Breast epithelium (tissue), 4 donors: ENCODE data around the gene MAPKAPK2. TPM values are rescaled to one million over a fixed set of nuclear protein-coding genes. Genes with fewer than 3 reads are reported as not detected.

Source experiments
- DNase-seq, 2 donors: peaks; one replicate each; pipeline ENCODE4 v3.0.0-alpha.2; 2019; ENCODE audit warnings: low spot score in 2 of 2
- H3K27ac ChIP-seq, 2 donors: fragments of 200-600 bp; sonication (generic) in 1 of 2; one replicate each; pipeline ENCODE4 v1.5.1; 2016 to 2019; ENCODE audit warnings: mild to moderate bottlenecking in 1 of 2
- H3K27me3 ChIP-seq, 2 donors: fragments of 200-600 bp; sonication (generic) in 1 of 2; one replicate each; pipeline versions ENCODE4 v1.5.1 to v1.6.0; 2017 to 2019; ENCODE audit warnings: control low read depth in 1 of 2, mild to moderate bottlenecking in 1 of 2
- H3K36me3 ChIP-seq: fragments of 200-600 bp; one replicate; pipeline ENCODE4 v1.5.1; 2019
- H3K4me1 ChIP-seq, 2 donors: fragments of 200-600 bp; sonication (generic); one replicate each; pipeline ENCODE4 v1.5.1; 2016 to 2019; ENCODE audit warnings: control low read depth in 1 of 2
- H3K4me3 ChIP-seq, 3 donors: fragments of 200-600 bp; sonication (generic); 1 replicate in 2 of 3; 2 replicates in 1 of 3; pipeline ENCODE4 v1.5.1; 2016 to 2019; ENCODE audit warnings: mild to moderate bottlenecking in 3 of 3, moderate library complexity in 2 of 3
- H3K9me3 ChIP-seq, 2 donors: fragments of 200-600 bp; sonication (generic) in 1 of 2; one replicate each; pipeline ENCODE4 v1.5.1; 2016 to 2019; ENCODE audit warnings: control low read depth in 1 of 2
- POLR2A ChIP-seq: fragments of 450-650 bp; IDR thresholded peaks from one replicate; pipeline ENCODE4 v1.6.1; 2016; ENCODE audit warnings: antibody characterized with exemption, mild to moderate bottlenecking, moderate library complexity
- POLR2AphosphoS5 ChIP-seq, 3 donors: sonication (generic); formaldehyde crosslinking; IDR thresholded peaks; one replicate each; pipeline ENCODE4 v1.6.1; 2017; ENCODE audit warnings: antibody characterized with exemption in 3 of 3
- intact Hi-C: fragments of 100-400 bp; cut with DNase I; formaldehyde crosslinking; loops from one replicate; pipeline ENCODE4 v1.15.1; 2023; ENCODE audit warnings: low total_unique reads
- total RNA-seq, 3 donors: library from RNA; depleted of rRNA; stranded (reverse); fragments of >200 nt; gene quantifications; one replicate each; pipeline ENCODE4 v1.1.0, GENCODE V29; 2016
- TF ChIP-seq, protein P1 (sequence below), 3 donors: fragments of 450-650 bp; IDR thresholded peaks; one replicate each; pipeline ENCODE4 v1.5.1; 2016 to 2017; ENCODE audit warnings: antibody characterized with exemption in 3 of 3, mild to moderate bottlenecking in 3 of 3, moderate library complexity in 3 of 3

Gene MAPKAPK2
- total RNA-seq, 3 donors from 2014 or later, result 47.4 to 69.2 (median 67.2) TPM

GRCh38 chr1:206656936-206657335, 27.8 kb upstream of the MAPKAPK2 start:
- H3K9me3 ChIP-seq, result no peaks in the 10 kb centered on the region

GRCh38 chr1:206657751-206658150, 27.0 kb upstream of the MAPKAPK2 start:
- Histone ChIP-seq H3K4me1 (peaks cover 0 to 5% of the 10 kb centered on the region in 2 donors), H3K27ac (no peak overlapping the region), H3K9me3 (no peaks in the 10 kb centered on the region), H3K4me3 (no peak overlapping the region), H3K27me3 (no peaks in the 10 kb centered on the region), H3K36me3 (no peaks in the 10 kb centered on the region)
- DNase-seq, result no peak
- TF ChIP-seq POLR2AphosphoS5 (IDR thresholded peaks at IDR 0.05) (no peak), POLR2A (no peak)
- TF ChIP-seq, protein P1, sequence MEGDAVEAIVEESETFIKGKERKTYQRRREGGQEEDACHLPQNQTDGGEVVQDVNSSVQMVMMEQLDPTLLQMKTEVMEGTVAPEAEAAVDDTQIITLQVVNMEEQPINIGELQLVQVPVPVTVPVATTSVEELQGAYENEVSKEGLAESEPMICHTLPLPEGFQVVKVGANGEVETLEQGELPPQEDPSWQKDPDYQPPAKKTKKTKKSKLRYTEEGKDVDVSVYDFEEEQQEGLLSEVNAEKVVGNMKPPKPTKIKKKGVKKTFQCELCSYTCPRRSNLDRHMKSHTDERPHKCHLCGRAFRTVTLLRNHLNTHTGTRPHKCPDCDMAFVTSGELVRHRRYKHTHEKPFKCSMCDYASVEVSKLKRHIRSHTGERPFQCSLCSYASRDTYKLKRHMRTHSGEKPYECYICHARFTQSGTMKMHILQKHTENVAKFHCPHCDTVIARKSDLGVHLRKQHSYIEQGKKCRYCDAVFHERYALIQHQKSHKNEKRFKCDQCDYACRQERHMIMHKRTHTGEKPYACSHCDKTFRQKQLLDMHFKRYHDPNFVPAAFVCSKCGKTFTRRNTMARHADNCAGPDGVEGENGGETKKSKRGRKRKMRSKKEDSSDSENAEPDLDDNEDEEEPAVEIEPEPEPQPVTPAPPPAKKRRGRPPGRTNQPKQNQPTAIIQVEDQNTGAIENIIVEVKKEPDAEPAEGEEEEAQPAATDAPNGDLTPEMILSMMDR (IDR thresholded peaks at IDR 0.05), result no peak
- intact Hi-C loops, result no loop called here

More at GRCh38 chr1:206656936-206657335, 27.8 kb upstream of the MAPKAPK2 start:
- Histone ChIP-seq H3K36me3 (no peaks in the 10 kb centered on the region), H3K27ac (peak overlapping the region in 1 of 2 donors; percentile 80), H3K4me3 (no peak overlapping the region), H3K4me1 (peaks cover 0 to 8% of the 10 kb centered on the region in 2 donors), H3K27me3 (no peaks in the 10 kb centered on the region)
- DNase-seq, result no peak
- intact Hi-C loops, result no loop called here
- TF ChIP-seq POLR2AphosphoS5 (IDR thresholded peaks at IDR 0.05) (no peak), POLR2A (no peak)
- TF ChIP-seq, protein P1 (IDR thresholded peaks at IDR 0.05), result no peak

DNA sequence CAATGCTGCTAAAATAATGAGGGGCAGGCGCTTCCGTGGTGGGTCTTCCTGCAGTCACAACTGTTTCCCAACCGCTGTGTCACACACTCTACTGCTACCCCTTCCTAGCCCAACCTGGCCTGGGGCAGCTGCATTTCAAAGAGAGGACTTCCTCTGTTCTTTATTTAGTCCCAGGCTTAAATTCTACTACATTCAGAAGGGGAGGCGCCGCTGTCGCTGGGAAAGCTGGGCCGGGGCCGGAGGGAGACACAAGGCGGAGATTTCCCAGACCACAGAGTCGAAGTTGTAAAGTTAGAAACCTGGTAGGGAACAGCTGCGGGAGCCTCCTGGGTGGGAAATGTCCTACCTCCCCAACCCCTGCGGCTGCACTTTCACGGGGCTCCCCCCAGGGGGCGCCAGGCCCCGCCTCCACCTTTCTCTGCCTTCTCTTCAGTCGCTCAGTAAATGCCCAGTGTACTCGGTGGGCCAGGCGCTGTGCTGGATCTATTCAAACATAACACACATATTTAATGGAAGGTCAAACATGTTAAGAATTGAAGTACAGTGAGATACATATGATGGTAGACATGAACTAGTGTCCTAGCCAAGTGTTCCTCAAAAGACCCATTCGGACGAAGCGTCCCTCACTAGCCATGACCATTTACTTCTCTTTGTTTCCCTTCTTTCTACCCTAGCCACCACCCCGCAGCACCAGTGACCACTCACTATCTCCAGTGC, 26.3 kb upstream of the MAPKAPK2 start:
- intact Hi-C loops, result no loop called here
- TF ChIP-seq POLR2AphosphoS5 (IDR thresholded peaks at IDR 0.05) (no peak), POLR2A (no peak)
- TF ChIP-seq, protein P1 (IDR thresholded peaks at IDR 0.05), result peak in 1 of 3 donors; percentile 19
- DNase-seq, result no peak
- Histone ChIP-seq H3K9me3 (no peaks in the 10 kb centered on the region), H3K4me3 (no peak overlapping the region), H3K4me1 (no peaks in the 10 kb centered on the region), H3K27me3 (no peaks in the 10 kb centered on the region), H3K36me3 (no peaks in the 10 kb centered on the region), H3K27ac (peak overlapping the region in 1 of 2 donors; percentile 71)

DNA sequence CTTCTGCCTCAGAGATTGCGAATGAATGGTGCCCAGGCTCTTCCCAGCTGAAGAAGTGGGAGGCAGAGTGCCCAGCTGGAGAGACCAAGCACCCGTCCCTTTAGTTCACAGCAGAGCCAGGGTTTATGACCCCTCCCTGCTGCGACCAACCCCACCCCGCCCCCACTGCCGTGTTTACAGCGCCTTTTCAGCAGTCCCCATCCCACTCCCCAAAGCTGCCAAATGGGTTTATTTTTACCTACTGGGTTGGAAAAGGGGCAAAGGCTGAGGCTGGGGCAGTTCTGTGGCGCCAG, 25.8 kb upstream of the MAPKAPK2 start:
- no peak overlapping the region for H3K4me3 ChIP-seq
- peak overlapping the region; percentile 63 to 71 for H3K27ac ChIP-seq
- DNase-seq, result no peak
- no peak for TF ChIP-seq POLR2A
- H3K9me3 ChIP-seq, result no peaks in the 10 kb centered on the region
- intact Hi-C loops, result no loop called here
- H3K36me3 ChIP-seq, result no peaks in the 10 kb centered on the region
- peaks cover 0 to 4% of the 10 kb centered on the region in 2 donors for H3K4me1 ChIP-seq
- no peaks in the 10 kb centered on the region for H3K27me3 ChIP-seq

DNA sequence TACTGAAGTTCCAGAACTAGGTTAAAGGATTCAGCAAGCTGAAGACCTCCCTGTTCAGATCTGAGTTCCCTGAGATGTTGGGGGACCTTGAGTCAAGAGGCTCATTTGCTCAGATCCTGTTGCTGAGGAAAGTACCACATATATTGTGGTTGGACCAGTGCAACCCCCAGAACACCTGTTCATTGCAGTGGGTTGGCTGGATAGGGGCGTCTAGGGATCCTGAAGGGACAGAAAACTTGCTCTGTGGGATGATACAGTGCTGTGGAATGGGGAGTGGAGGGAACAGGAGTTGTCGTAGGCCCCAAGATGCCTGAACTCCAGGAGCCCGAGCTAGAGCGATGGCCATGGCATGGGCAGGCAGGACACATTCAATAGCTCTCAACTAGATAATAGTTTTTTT, 24.6 kb upstream of the MAPKAPK2 start:
- peaks cover 0 to 6% of the 10 kb centered on the region in 2 donors for H3K4me1 ChIP-seq
- no peak for DNase-seq
- no peaks in the 10 kb centered on the region for H3K27me3 ChIP-seq
- H3K27ac ChIP-seq, result peak overlapping the region in 1 of 2 donors; percentile 4
- no peaks in the 10 kb centered on the region for H3K36me3 ChIP-seq
- intact Hi-C loops, result no loop called here
- no peak for TF ChIP-seq POLR2A
- TF ChIP-seq POLR2AphosphoS5 (IDR thresholded peaks at IDR 0.05), result no peak
- TF ChIP-seq, protein P1 (IDR thresholded peaks at IDR 0.05), result no peak
- H3K4me3 ChIP-seq, result no peak overlapping the region
- H3K9me3 ChIP-seq, result no peaks in the 10 kb centered on the region
